Mesothelial cell of epicardium (in vitro differentiated cells): Measurements from ENCODE around the gene JMJD1C. TPM values are rescaled to one million over a fixed set of nuclear protein-coding genes. Genes with fewer than 3 reads are reported as not detected.

ENCODE experiments used
- DNase-seq, 2 experiments: peaks; one replicate each; pipeline ENCODE4 v3.0.0; 2021; ENCODE audit warnings: low spot score in 2 of 2; ENCODE audit not compliant: unreplicated experiment in 2 of 2
- H3K27ac Mint-ChIP-seq: 2 replicates; pipeline ENCODE4 v1.8.0; 2021; ENCODE audit warnings: mixed read lengths
- H3K27me3 Mint-ChIP-seq: 2 replicates; pipeline ENCODE4 v1.8.0; 2021; ENCODE audit warnings: low read depth, mixed read lengths
- H3K36me3 Mint-ChIP-seq: 2 replicates; pipeline ENCODE4 v1.8.0; 2021; ENCODE audit warnings: mixed read lengths
- H3K4me1 Mint-ChIP-seq: 2 replicates; pipeline ENCODE4 v1.8.0; 2021; ENCODE audit warnings: mixed read lengths
- H3K4me3 Mint-ChIP-seq: 2 replicates; pipeline ENCODE4 v1.8.0; 2021; ENCODE audit warnings: mild to moderate bottlenecking, moderate library complexity, mixed read lengths
- H3K9me3 Mint-ChIP-seq: 2 replicates; pipeline ENCODE4 v1.8.0; 2021; ENCODE audit warnings: mixed read lengths
- CTCF ChIP-seq: fragments of 200-600 bp; sonication (generic); IDR thresholded peaks from one replicate; pipeline ENCODE4 v1.5.0; 2021; ENCODE audit warnings: antibody characterized with exemption; ENCODE audit not compliant: unreplicated experiment
- total RNA-seq: library from RNA; stranded (reverse); gene quantifications from 3 replicates; pipeline ENCODE4 v1.2.1, GENCODE V29; 2021

Gene JMJD1C
- total RNA-seq, 1 donor from 2014 or later, result 112 TPM

GRCh38 chr10:63175534-63175933 lies 290.2 kb downstream of the JMJD1C start:
- no peak overlapping the region for H3K27ac Mint-ChIP-seq
- TF ChIP-seq CTCF, result no peak

GRCh38 chr10:63173468-63174232 lies 292.1 kb downstream of the JMJD1C start:
- H3K27ac Mint-ChIP-seq, result no peak overlapping the region
- TF ChIP-seq CTCF, result no peak
- DNase-seq, result no peak
- H3K36me3 Mint-ChIP-seq, result peaks cover 43% of the 10 kb centered on the region
- no peaks in the 10 kb centered on the region for H3K9me3 Mint-ChIP-seq
- peaks cover 7% of the 10 kb centered on the region for H3K4me1 Mint-ChIP-seq
- no peak overlapping the region for H3K4me3 Mint-ChIP-seq
- no peaks in the 10 kb centered on the region for H3K27me3 Mint-ChIP-seq

More at GRCh38 chr10:63175534-63175933, 290.2 kb downstream of the JMJD1C start:
- Mint-ChIP-seq H3K9me3 (no peaks in the 10 kb centered on the region), H3K36me3 (peaks cover 43% of the 10 kb centered on the region), H3K27me3 (no peaks in the 10 kb centered on the region), H3K4me3 (no peak overlapping the region), H3K4me1 (no peaks in the 10 kb centered on the region)
- no peak for DNase-seq

- no peak for TF ChIP-seq CTCF
- H3K4me1 Mint-ChIP-seq, result peaks cover 9% of the 10 kb centered on the region
- DNase-seq, result no peak
- H3K4me3 Mint-ChIP-seq, result no peak overlapping the region
- peaks cover 37% of the 10 kb centered on the region for H3K36me3 Mint-ChIP-seq
- H3K9me3 Mint-ChIP-seq, result no peaks in the 10 kb centered on the region
- no peak overlapping the region for H3K27ac Mint-ChIP-seq
- H3K27me3 Mint-ChIP-seq, result no peaks in the 10 kb centered on the region
Observed at GRCh38 chr10:63171926-63172325, 293.9 kb downstream of the JMJD1C start.

GRCh38 chr10:63171255-63171855 lies 294.4 kb downstream of the JMJD1C start:
- Mint-ChIP-seq H3K4me1 (peaks cover 10% of the 10 kb centered on the region), H3K27ac (peak overlapping the region; percentile 16), H3K36me3 (peaks cover 35% of the 10 kb centered on the region), H3K9me3 (no peaks in the 10 kb centered on the region), H3K4me3 (no peak overlapping the region), H3K27me3 (no peaks in the 10 kb centered on the region)
- no peak for DNase-seq
- TF ChIP-seq CTCF, result no peak

- Mint-ChIP-seq H3K4me1 (peaks cover 10% of the 10 kb centered on the region), H3K27ac (no peak overlapping the region), H3K4me3 (no peak overlapping the region), H3K36me3 (peaks cover 36% of the 10 kb centered on the region), H3K27me3 (no peaks in the 10 kb centered on the region), H3K9me3 (no peaks in the 10 kb centered on the region)
- no peak for TF ChIP-seq CTCF
- no peak for DNase-seq
Observed at GRCh38 chr10:63169624-63170023, 296.2 kb downstream of the JMJD1C start.
